MM.1S (cell line): Measurements from ENCODE around the gene JUND.
A peak's percentile ranks its signal among the peaks of the same experiment; 100 is the strongest.

ENCODE experiments used
- DNase-seq: peaks from one replicate; pipeline ENCODE4 v3.0.0-alpha.2; 2015
- H2AFZ ChIP-seq: fragments of 300-600 bp; sonication (generic); 2 replicates; pipeline ENCODE4 v1.6.0; 2016; ENCODE audit warnings: antibody characterized with exemption, low read length
- H3F3A ChIP-seq: fragments of 300-600 bp; sonication (generic); 2 replicates; pipeline ENCODE4 v1.6.1; 2016; ENCODE audit warnings: mild to moderate bottlenecking, antibody characterized with exemption, low read length, moderate library complexity, mixed read lengths; ENCODE audit not compliant: insufficient read depth
- H3K27ac ChIP-seq: fragments of 300-600 bp; sonication (generic); 2 replicates; pipeline ENCODE4 v1.5.1; 2016; ENCODE audit warnings: mild to moderate bottlenecking, low read length
- H3K27me3 ChIP-seq: fragments of 300-600 bp; sonication (generic); replicated peaks from 2 replicates; pipeline ENCODE4 v1.6.0; 2016; ENCODE audit warnings: low read length; ENCODE audit not compliant: insufficient read depth
- H3K36me3 ChIP-seq: fragments of 300-600 bp; sonication (generic); replicated peaks from 2 replicates; pipeline ENCODE4 v1.6.1; 2016; ENCODE audit warnings: mild to moderate bottlenecking, low read length, mixed read lengths; ENCODE audit not compliant: insufficient read depth
- H3K4me1 ChIP-seq: fragments of 300-600 bp; sonication (generic); 2 replicates; pipeline ENCODE4 v1.6.1; 2016; ENCODE audit warnings: low read length, mixed read lengths
- H3K4me2 ChIP-seq: fragments of 300-600 bp; sonication (generic); 2 replicates; pipeline ENCODE4 v1.6.0; 2016; ENCODE audit warnings: low read depth, low read length
- H3K4me3 ChIP-seq: fragments of 300-600 bp; sonication (generic); 2 replicates; pipeline ENCODE4 v1.5.1; 2016; ENCODE audit warnings: low read length, mixed read lengths
- H3K79me2 ChIP-seq: fragments of 300-600 bp; sonication (generic); 2 replicates; pipeline ENCODE4 v1.6.1; 2016; ENCODE audit warnings: mixed run types, low read length, mixed read lengths
- H3K9ac ChIP-seq: fragments of 300-600 bp; sonication (generic); 2 replicates; pipeline ENCODE4 v1.6.1; 2016; ENCODE audit warnings: low read length, mixed read lengths
- H3K9me2 ChIP-seq: fragments of 300-600 bp; sonication (generic); replicated peaks from 2 replicates; pipeline ENCODE4 v1.6.1; 2016; ENCODE audit warnings: mild to moderate bottlenecking, low read length, mixed read lengths; ENCODE audit not compliant: insufficient read depth
- H3K9me3 ChIP-seq: fragments of 300-600 bp; sonication (generic); replicated peaks from 2 replicates; pipeline ENCODE4 v1.6.1; 2016; ENCODE audit warnings: mild to moderate bottlenecking, low read length, mixed read lengths; ENCODE audit not compliant: insufficient read depth
- H4K20me1 ChIP-seq: fragments of 300-600 bp; sonication (generic); 2 replicates; pipeline ENCODE4 v1.6.1; 2016; ENCODE audit warnings: mild to moderate bottlenecking, low read length, moderate library complexity, mixed read lengths; ENCODE audit not compliant: insufficient read depth
- CTCF ChIP-seq: fragments of 300-600 bp; sonication (generic); IDR thresholded peaks from 2 replicates; pipeline ENCODE4 v1.5.1; 2016; ENCODE audit warnings: antibody characterized with exemption, low read length, mixed read lengths
- EZH2 ChIP-seq: fragments of 300-600 bp; sonication (generic); optimal IDR thresholded peaks from 2 replicates; pipeline ENCODE3; 2017; ENCODE audit warnings: low read depth, mild to moderate bottlenecking, antibody characterized with exemption, low read length, mixed read lengths
- EZH2phosphoT487 ChIP-seq: fragments of 300-600 bp; sonication (generic); IDR thresholded peaks from 2 replicates; pipeline ENCODE4 v1.6.1; 2018; ENCODE audit warnings: antibody characterized with exemption, low read length

JUND gene

GRCh38 chr19:18281082-18282020, at the start of gene JUND:
Gene JUND, minus strand, starts transcription at chr19:18281622. Its CDS starts 138 bp downstream, at chr19:18281484.
- peak within 1 kb of the TSS; percentile 100 for H3K9ac ChIP-seq
- no peak for TF ChIP-seq EZH2
- TF ChIP-seq EZH2phosphoT487 = no peak
- H3K4me1 ChIP-seq = peaks cover 12% of the 10 kb centered on the region
- H4K20me1 ChIP-seq = no peaks in the 10 kb centered on the region
- H2AFZ ChIP-seq = peak within 1 kb of the TSS; percentile 47; the same call in 1 of the 2 replicates
- peaks cover 24% of the 10 kb centered on the region for H3K79me2 ChIP-seq
- no peaks in the 10 kb centered on the region for H3K27me3 ChIP-seq
- no peaks in the 10 kb centered on the region for H3K9me2 ChIP-seq
- peak within 1 kb of the TSS; percentile 99 for H3K4me2 ChIP-seq
- peak within 1 kb of the TSS; percentile 94 for H3K4me3 ChIP-seq
- H3K27ac ChIP-seq = peak within 1 kb of the TSS; percentile 98
- peaks cover 20% of the 10 kb centered on the region for H3F3A ChIP-seq
- H3K36me3 ChIP-seq = no peaks in the 10 kb centered on the region
- peak; percentile 97 for DNase-seq
- H3K9me3 ChIP-seq = no peaks in the 10 kb centered on the region

- Histone ChIP-seq H3F3A (no peaks in the 10 kb centered on the region), H3K9ac (no peak overlapping the region), H3K79me2 (no peaks in the 10 kb centered on the region), H3K36me3 (no peaks in the 10 kb centered on the region), H4K20me1 (no peaks in the 10 kb centered on the region), H3K9me2 (no peaks in the 10 kb centered on the region), H3K27ac (no peak overlapping the region), H2AFZ (no peak overlapping the region), H3K4me1 (peaks cover 5% of the 10 kb centered on the region; the same call in 1 of the 2 replicates), H3K27me3 (peaks cover 34% of the 10 kb centered on the region), H3K4me2 (no peak overlapping the region), H3K9me3 (no peaks in the 10 kb centered on the region), H3K4me3 (no peak overlapping the region)
- TF ChIP-seq CTCF (no peak), EZH2phosphoT487 (no peak), EZH2 (no peak)
- DNase-seq = no peak
Observed at GRCh38 chr19:18330868-18331267, 49.4 kb upstream of the JUND start.

- H3K4me2 ChIP-seq = peak overlapping the region; percentile 68; the same call in 1 of the 2 replicates
- H3K27ac ChIP-seq = no peak overlapping the region
- DNase-seq = no peak
- no peaks in the 10 kb centered on the region for H3K9me2 ChIP-seq
- peak overlapping the region; percentile 84 for H2AFZ ChIP-seq
- H3K9ac ChIP-seq = peak overlapping the region; percentile 22; the same call in 1 of the 2 replicates
- H3F3A ChIP-seq = peaks cover 2% of the 10 kb centered on the region; the same call in 1 of the 2 replicates
- H3K79me2 ChIP-seq = no peaks in the 10 kb centered on the region
- H3K9me3 ChIP-seq = no peaks in the 10 kb centered on the region
- H4K20me1 ChIP-seq = no peaks in the 10 kb centered on the region
- peak overlapping the region; percentile 40 for H3K4me3 ChIP-seq
- H3K27me3 ChIP-seq = peaks cover 29% of the 10 kb centered on the region
- TF ChIP-seq EZH2phosphoT487 (no peak), CTCF (no peak), EZH2 (no peak)
- H3K36me3 ChIP-seq = no peaks in the 10 kb centered on the region
- peaks cover 10% of the 10 kb centered on the region for H3K4me1 ChIP-seq
Observed at GRCh38 chr19:18329035-18329376, 47.6 kb upstream of the JUND start.
